HTR-8/SVneo (cell line): ENCODE measurements around the gene PMCH.
"Not testable (repeated sequence)": the region's sequence is repeated elsewhere in the genome, so short reads cannot be mapped to it uniquely, and the experiment has no call there.

ENCODE experiments used
- DNase-seq: peaks from one replicate; pipeline ENCODE4 v3.0.0; 2011; ENCODE audit warnings: low spot score, mixed read lengths; ENCODE audit not compliant: insufficient read length
- FAIRE-seq: peaks from 2 replicates; lab custom pipeline; 2011; peaks lifted over from hg19 to GRCh38; lab: Jason Lieb, UNC

PMCH gene

GRCh38 chr12:102155206-102155605, 42.4 kb downstream of the PMCH start:
- DNase-seq, FAIRE-seq: not testable (repeated sequence)

GRCh38 chr12:102147062-102147587, 50.5 kb downstream of the PMCH start:
- DNase-seq, FAIRE-seq: not testable (repeated sequence)
